HL-60 (cell line): ENCODE results near the gene SUN2.
A peak's percentile ranks its signal among the peaks of the same experiment; 100 is the strongest.

ENCODE experiments used
- DNase-seq, 2 experiments: peaks; one replicate each; pipeline ENCODE4 v3.0.0-alpha.2; 2010 to 2020; ENCODE audit warnings: low read depth in 1 of 2, low spot score in 1 of 2
- H3K27ac ChIP-seq: fragments of 250-450 bp; sonication (Bioruptor Pico); replicated peaks from 2 replicates; pipeline ENCODE4 v1.5.1; 2020; ENCODE audit warnings: mild to moderate bottlenecking, moderate library complexity
- H3K27me3 ChIP-seq: fragments of 250-450 bp; sonication (Bioruptor Pico); 2 replicates; pipeline ENCODE4 v1.5.1; 2021; ENCODE audit warnings: mild to moderate bottlenecking, moderate library complexity; ENCODE audit not compliant: insufficient read depth, poor library complexity, severe bottlenecking
- H3K4me3 ChIP-seq: replicated peaks from 2 replicates; pipeline ENCODE4 v1.5.1; 2011; ENCODE audit warnings: mild to moderate bottlenecking, control low read depth, low read length; ENCODE audit not compliant: insufficient read depth
- CTCF ChIP-seq: IDR thresholded peaks from one replicate; pipeline ENCODE4 v1.5.1; 2011; ENCODE audit warnings: low read length, control low read depth, inconsistent platforms; ENCODE audit not compliant: insufficient read depth
- GABPA ChIP-seq: IDR thresholded peaks from 2 replicates; pipeline ENCODE4 v1.6.1; 2012; ENCODE audit warnings: low read depth
- POLR2AphosphoS5 ChIP-seq: IDR thresholded peaks from 2 replicates; pipeline ENCODE4 v1.6.1; 2012; ENCODE audit warnings: low read depth
- REST ChIP-seq: IDR thresholded peaks from 2 replicates; pipeline ENCODE4 v1.6.1; 2012; ENCODE audit warnings: low read depth; ENCODE audit not compliant: insufficient replicate concordance
- SPI1 ChIP-seq: IDR thresholded peaks from 2 replicates; pipeline ENCODE4 v1.6.1; 2012; ENCODE audit warnings: low read depth, mild to moderate bottlenecking, borderline replicate concordance

SUN2 gene

GRCh38 chr22:38700270-38700788 is 55.5 kb downstream of the SUN2 start:
- H3K27ac ChIP-seq: peak overlapping the region; percentile 57
- H3K27me3 ChIP-seq: no peaks in the 10 kb centered on the region
- no peak for TF ChIP-seq GABPA
- no peak for TF ChIP-seq SPI1
- no peak for TF ChIP-seq CTCF
- no peak for TF ChIP-seq REST
- TF ChIP-seq POLR2AphosphoS5: no peak
- peak overlapping the region; percentile 67 for H3K4me3 ChIP-seq
- peak; percentile 40 to 63 for DNase-seq

GRCh38 chr22:38699784-38700183 is 56.0 kb downstream of the SUN2 start:
- Histone ChIP-seq H3K27me3 (no peaks in the 10 kb centered on the region), H3K4me3 (peak overlapping the region; percentile 67), H3K27ac (peak overlapping the region; percentile 57)
- DNase-seq: no peak
- no peak for TF ChIP-seq CTCF
- no peak for TF ChIP-seq POLR2AphosphoS5
- no peak for TF ChIP-seq REST
- TF ChIP-seq GABPA: no peak
- no peak for TF ChIP-seq SPI1

DNA sequence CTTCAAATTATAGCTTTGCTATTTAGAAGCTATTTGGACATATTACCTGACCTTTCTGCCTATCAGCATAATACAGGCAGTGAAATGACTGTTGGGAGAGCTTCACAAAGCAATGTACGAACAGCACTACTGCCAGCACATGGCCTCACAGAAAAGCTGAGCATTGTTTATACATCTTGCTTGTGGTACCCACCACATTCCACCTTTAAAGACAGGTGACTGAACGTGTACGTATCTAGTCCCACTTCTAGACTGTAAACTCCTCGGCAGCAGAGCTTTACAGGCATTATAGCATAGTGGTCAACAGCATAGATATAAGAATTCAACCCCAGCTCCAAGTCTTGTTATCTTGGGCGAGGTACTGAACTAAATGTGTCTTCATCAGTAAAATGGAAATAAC is 56.7 kb downstream of the SUN2 start:
- Histone ChIP-seq H3K27ac (no peak overlapping the region), H3K4me3 (no peak overlapping the region), H3K27me3 (no peaks in the 10 kb centered on the region)
- DNase-seq: no peak
- TF ChIP-seq CTCF (no peak), SPI1 (no peak), REST (no peak), GABPA (no peak)
